Hepatocyte (in vitro differentiated cells): ENCODE results near the gene SERPINA12.

Experiments
- CTCF ChIP-seq: fragments of 200-600 bp; sonication (generic); IDR thresholded peaks from 2 replicates; pipeline ENCODE4 v1.5.1; 2016; ENCODE audit warnings: antibody characterized with exemption, mild to moderate bottlenecking; ENCODE audit not compliant: poor library complexity
- EZH2 ChIP-seq: fragments of 200-600 bp; sonication (generic); IDR thresholded peaks from 2 replicates; pipeline ENCODE4 v1.6.1; 2016; ENCODE audit warnings: antibody characterized with exemption, mild to moderate bottlenecking, borderline replicate concordance
- EZH2phosphoT487 ChIP-seq: fragments of 200-600 bp; sonication (generic); IDR thresholded peaks from one replicate; pipeline ENCODE4 v1.6.1; 2018; ENCODE audit warnings: antibody characterized with exemption, mild to moderate bottlenecking, low read depth, moderate library complexity; ENCODE audit not compliant: unreplicated experiment, severe bottlenecking

- TF ChIP-seq CTCF: no peak
- no peak for TF ChIP-seq EZH2
- no peak for TF ChIP-seq EZH2phosphoT487
These were observed 19.9 kb downstream of the SERPINA12 start for GRCh38 chr14:94489336-94489735.
